Right lobe of liver (tissue), 6 donors: ENCODE results near the gene RPP25. TPM values are rescaled to one million over a fixed set of nuclear protein-coding genes. Genes with fewer than 3 reads are reported as not detected.

Experiments
- ATAC-seq, 4 donors: fragments of 200-7000 bp; cut with Tn5 transposase; one replicate each; pipeline ENCODE4 v1.9.1; 2020; ENCODE audit warnings: mild to moderate bottlenecking in 4 of 4, moderate library complexity in 4 of 4
- DNase-seq, 3 donors: peaks; one replicate each; pipeline ENCODE4 v3.0.0-alpha.2; 2020
- H3K27ac ChIP-seq, 3 donors: fragments of 200-600 bp; one replicate each; pipeline ENCODE4 v1.8.0; 2022
- H3K27me3 ChIP-seq, 2 donors: fragments of 200-600 bp; one replicate each; pipeline ENCODE4 v1.8.0; 2022
- H3K36me3 ChIP-seq, 4 donors: fragments of 200-600 bp; sonication (generic) in 1 of 4; one replicate each; pipeline versions ENCODE4 v1.5.1 to v1.8.0; 2017 to 2022; ENCODE audit warnings: control low read depth in 1 of 4
- H3K4me1 ChIP-seq, 4 donors: fragments of 200-600 bp; sonication (generic) in 1 of 4; one replicate each; pipeline versions ENCODE4 v1.5.1 to v1.8.0; 2017 to 2022; ENCODE audit warnings: control low read depth in 1 of 4
- H3K4me3 ChIP-seq, 3 donors: fragments of 200-600 bp; one replicate each; pipeline ENCODE4 v1.8.0; 2022
- H3K9me3 ChIP-seq, 4 donors: fragments of 200-600 bp; sonication (generic) in 1 of 4; one replicate each; pipeline versions ENCODE4 v1.5.1 to v1.8.0; 2017 to 2022; ENCODE audit warnings: control low read depth in 1 of 4
- POLR2A ChIP-seq: fragments of 450-650 bp; IDR thresholded peaks from one replicate; pipeline ENCODE4 v1.6.1; 2017; ENCODE audit warnings: antibody characterized with exemption, mild to moderate bottlenecking
- WGBS: methylation state at CpG from one replicate; pipeline ENCODE4 v1.1.6; 2018; ENCODE audit warnings: low coverage, low lambda C conversion rate; ENCODE audit not compliant: insufficient coverage; ENCODE audit errors: missing lambda C conversion rate; 5-methylcytosine and 5-hydroxymethylcytosine counted together
- intact Hi-C, 2 donors: fragments of 100-400 bp; cut with DNase I; formaldehyde crosslinking; loops; one replicate each; pipeline versions ENCODE4 v1.11.2 to v1.14.1; 2022
- total RNA-seq, 6 experiments: library from RNA; depleted of rRNA in 2 of 6; stranded (reverse); fragments of >200 nt in 2 of 6; fragmentation: NEBNext Ultra II Directional in 3 of 6; extraction: Animal tissue kit (Norgen Biotek cat#: 25700) in 3 of 6; gene quantifications; one replicate each; pipeline versions ENCODE4 v1.1.0 to v1.2.4, GENCODE V29; 2016 to 2023
- TF ChIP-seq, protein P1 (sequence below), 4 donors: fragments of 200-600 bp in 3 of 4; fragments of 450-650 bp in 1 of 4; IDR thresholded peaks; one replicate each; pipeline versions ENCODE4 v1.5.1 to v1.8.0; 2016 to 2022; ENCODE audit warnings: antibody characterized with exemption in 4 of 4, mild to moderate bottlenecking in 2 of 4
- donor health status: DM: no; HTN: yes; CAD: no.
- donor health status: DM: no; HTN: no; CAD: no.
- donor health status: DM: no; HTN: no; CAD: no.
- donor health status: DM: no; HTN: yes; CAD: no.
- donor health status: DM: no; HTN: yes; CAD: no.

RPP25 gene
- total RNA-seq, 6 experiments from 2014 or later: 1.5 to 8.5 (median 2.4) TPM

DNA sequence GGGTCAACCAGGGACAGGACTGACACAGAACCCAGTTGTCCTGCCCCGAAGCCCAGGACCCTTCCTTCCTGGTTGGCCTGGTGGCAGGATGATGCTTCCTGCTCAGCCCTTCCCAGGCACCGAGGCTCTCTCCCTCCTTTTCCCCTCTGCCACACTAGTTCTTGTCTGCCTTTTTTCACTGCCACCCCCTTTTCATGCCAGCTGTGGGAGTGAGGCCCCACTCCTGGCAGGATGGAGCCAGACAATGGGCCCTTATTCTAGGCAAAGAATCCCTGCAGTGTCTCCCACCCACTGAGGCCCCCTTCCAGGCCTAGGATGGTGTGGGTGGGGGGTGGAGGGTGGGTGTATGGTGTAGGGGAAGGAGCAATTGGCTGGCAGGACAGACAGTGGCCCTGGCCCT is 37.7 kb upstream of the RPP25 start:
- Histone ChIP-seq H3K9me3 (no peaks in the 10 kb centered on the region), H3K27ac (no peak overlapping the region), H3K4me3 (no peak overlapping the region), H3K36me3 (no peaks in the 10 kb centered on the region), H3K4me1 (peaks cover 0 to 5% (median 0%) of the 10 kb centered on the region in 4 donors), H3K27me3 (no peaks in the 10 kb centered on the region)
- no CpG with 5 or more reads among the region's 2 CpGs for WGBS
- ATAC-seq (no peak), DNase-seq (no peak)
- intact Hi-C loops: no loop called here
- TF ChIP-seq, protein P1, sequence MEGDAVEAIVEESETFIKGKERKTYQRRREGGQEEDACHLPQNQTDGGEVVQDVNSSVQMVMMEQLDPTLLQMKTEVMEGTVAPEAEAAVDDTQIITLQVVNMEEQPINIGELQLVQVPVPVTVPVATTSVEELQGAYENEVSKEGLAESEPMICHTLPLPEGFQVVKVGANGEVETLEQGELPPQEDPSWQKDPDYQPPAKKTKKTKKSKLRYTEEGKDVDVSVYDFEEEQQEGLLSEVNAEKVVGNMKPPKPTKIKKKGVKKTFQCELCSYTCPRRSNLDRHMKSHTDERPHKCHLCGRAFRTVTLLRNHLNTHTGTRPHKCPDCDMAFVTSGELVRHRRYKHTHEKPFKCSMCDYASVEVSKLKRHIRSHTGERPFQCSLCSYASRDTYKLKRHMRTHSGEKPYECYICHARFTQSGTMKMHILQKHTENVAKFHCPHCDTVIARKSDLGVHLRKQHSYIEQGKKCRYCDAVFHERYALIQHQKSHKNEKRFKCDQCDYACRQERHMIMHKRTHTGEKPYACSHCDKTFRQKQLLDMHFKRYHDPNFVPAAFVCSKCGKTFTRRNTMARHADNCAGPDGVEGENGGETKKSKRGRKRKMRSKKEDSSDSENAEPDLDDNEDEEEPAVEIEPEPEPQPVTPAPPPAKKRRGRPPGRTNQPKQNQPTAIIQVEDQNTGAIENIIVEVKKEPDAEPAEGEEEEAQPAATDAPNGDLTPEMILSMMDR (IDR thresholded peaks at IDR 0.05): no peak
- no peak for TF ChIP-seq POLR2A

DNA sequence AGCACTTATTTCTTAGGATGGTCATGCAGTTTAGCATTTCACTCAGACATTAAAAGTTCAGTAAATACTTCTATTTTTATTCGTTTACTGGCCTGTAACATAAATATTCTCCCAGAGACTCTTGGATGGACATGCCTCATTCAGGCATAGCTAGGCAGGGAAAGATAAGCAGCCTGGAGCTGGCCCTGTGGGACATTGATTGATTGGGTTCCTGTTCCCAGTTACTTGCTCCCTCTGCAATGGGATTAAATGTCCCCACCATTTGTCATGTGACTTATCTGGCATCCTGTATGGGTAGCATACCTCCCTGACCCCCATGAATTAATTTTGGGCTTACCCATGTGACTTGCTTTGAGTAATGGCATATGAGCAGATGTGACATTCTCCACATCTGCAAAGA is 36.0 kb upstream of the RPP25 start:
- no peak for TF ChIP-seq POLR2A
- TF ChIP-seq, protein P1 (IDR thresholded peaks at IDR 0.05): no peak
- Histone ChIP-seq H3K4me1 (peaks cover 0 to 5% (median 0%) of the 10 kb centered on the region in 4 donors), H3K4me3 (no peak overlapping the region), H3K27me3 (no peaks in the 10 kb centered on the region), H3K27ac (no peak overlapping the region), H3K9me3 (no peaks in the 10 kb centered on the region), H3K36me3 (no peaks in the 10 kb centered on the region)
- ATAC-seq (no peak), DNase-seq (no peak)
- WGBS: 15% methylated on average over 1 of the region's 1 CpG
- intact Hi-C loops: no loop called here

- no peak overlapping the region for H3K4me3 ChIP-seq
- TF ChIP-seq, protein P1 (IDR thresholded peaks at IDR 0.05): no peak
- no peak for TF ChIP-seq POLR2A
- intact Hi-C loops: no loop called here
- H3K9me3 ChIP-seq: no peaks in the 10 kb centered on the region
- ATAC-seq (no peak), DNase-seq (no peak)
- H3K36me3 ChIP-seq: no peaks in the 10 kb centered on the region
- no peaks in the 10 kb centered on the region for H3K4me1 ChIP-seq
- H3K27ac ChIP-seq: no peak overlapping the region
- H3K27me3 ChIP-seq: no peaks in the 10 kb centered on the region
Observed at GRCh38 chr15:74989527-74989926, 33.0 kb upstream of the RPP25 start.

GRCh38 chr15:74988007-74988800 is 31.6 kb upstream of the RPP25 start:
- 26% methylated on average over 3 of the region's 4 CpGs for WGBS
- H3K9me3 ChIP-seq: no peaks in the 10 kb centered on the region
- H3K4me1 ChIP-seq: no peaks in the 10 kb centered on the region
- DNase-seq (peak in 1 of 3 donors; percentile 40), ATAC-seq (peak; percentile 34 to 79 (median 66))
- H3K27me3 ChIP-seq: no peaks in the 10 kb centered on the region
- H3K4me3 ChIP-seq: no peak overlapping the region
- H3K36me3 ChIP-seq: no peaks in the 10 kb centered on the region
- H3K27ac ChIP-seq: no peak overlapping the region
- no peak for TF ChIP-seq POLR2A
- TF ChIP-seq, protein P1 (IDR thresholded peaks at IDR 0.05): peak; percentile 23 to 41 (median 34)
- intact Hi-C loops: no loop called here
